Measurements from ENCODE around the gene EPHB1.

DNA sequence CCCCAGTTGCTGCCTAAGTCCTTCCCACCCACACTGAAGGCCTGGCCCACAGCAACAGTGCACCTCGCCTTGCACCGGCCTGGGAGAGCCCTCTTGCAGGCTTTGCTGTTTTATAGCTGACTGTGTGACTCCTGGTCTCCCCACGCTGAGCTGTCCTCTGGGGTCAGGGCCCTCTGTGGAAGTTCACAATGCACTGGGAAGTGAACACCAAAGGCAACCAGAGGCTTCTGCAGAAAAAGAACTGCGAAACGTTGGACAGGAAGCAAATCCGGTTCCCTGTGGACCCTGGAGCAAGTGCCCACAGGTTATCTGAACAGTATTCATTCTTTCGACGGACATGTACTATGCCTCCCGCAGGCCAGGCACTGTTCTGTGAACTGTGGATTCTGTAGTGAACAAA lies 737 bp upstream of the EPHB1 start:
- TF ChIP-seq POLR2A (IDR thresholded peaks at IDR 0.05), result no peak
- TF ChIP-seq CTCF (IDR thresholded peaks at IDR 0.05), result no peak
- TF ChIP-seq POLR2AphosphoS5 (IDR thresholded peaks at IDR 0.05), result no peak
